SH-SY5Y (cell line): ENCODE data around the gene IGF2BP2.

ENCODE experiments used
- GATA2 ChIP-seq: IDR thresholded peaks from 2 replicates; pipeline ENCODE4 v1.6.1; 2011; ENCODE audit warnings: mild to moderate bottlenecking, low read depth, low read length
- GATA3 ChIP-seq: IDR thresholded peaks from 2 replicates; pipeline ENCODE4 v1.6.1; 2011; ENCODE audit warnings: low read depth, mild to moderate bottlenecking, low read length, moderate library complexity

- TF ChIP-seq GATA3 (no peak), GATA2 (no peak)
These were observed 5.4 kb upstream of the IGF2BP2 start for GRCh38 chr3:185830018-185830797.
